HG02884 (cell line): ENCODE data around the gene NPM3.
"Not testable (repeated sequence)": the region's sequence is repeated elsewhere in the genome, so short reads cannot be mapped to it uniquely, and the experiment has no call there.

ENCODE experiments used
- ATAC-seq: cut with Tn5 transposase; IDR thresholded peaks from one replicate; pipeline ENCODE4 v1.9.1; 2021; ENCODE audit warnings: mild to moderate bottlenecking, moderate library complexity; ENCODE audit not compliant: unreplicated experiment

NPM3 gene

DNA sequence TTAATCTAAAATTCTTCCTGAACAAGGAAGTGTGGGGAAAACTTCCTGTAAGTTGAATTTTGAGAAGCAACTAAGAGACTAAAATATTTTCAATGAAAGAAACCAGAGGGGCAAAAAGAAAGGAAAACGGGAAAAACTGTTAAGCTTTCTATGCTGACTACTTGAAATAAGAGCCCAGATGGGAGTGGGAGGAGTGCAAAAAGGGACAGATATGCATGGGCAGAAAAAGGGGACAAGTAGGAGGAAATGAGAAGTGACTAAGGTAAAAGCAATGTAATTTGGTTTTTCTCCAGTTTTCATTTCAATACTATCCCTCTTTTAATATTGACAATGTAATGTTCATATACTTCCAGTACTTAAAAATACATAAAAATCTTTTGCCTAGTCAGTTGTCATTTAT is 23.9 kb upstream of the NPM3 start:
- ATAC-seq, result no peak

DNA sequence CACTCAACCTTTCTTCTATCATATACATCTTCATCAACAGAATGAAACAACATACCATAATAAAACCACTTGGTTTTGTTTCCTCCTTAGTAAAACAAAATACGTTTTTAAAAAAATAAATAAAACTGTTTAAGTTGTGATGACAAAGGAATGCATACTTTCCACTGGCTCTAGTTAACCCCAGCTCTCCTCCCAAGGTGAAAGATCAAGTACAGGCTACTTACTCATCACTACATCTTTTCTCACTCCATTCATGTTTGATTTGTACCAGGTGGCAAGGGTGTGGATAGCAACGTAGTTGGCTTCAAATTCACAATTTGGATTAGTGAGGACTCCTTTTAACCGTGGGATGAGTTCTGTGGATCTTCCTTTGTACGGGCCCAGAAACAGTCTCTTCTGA is 20.3 kb upstream of the NPM3 start:
- no peak for ATAC-seq

DNA sequence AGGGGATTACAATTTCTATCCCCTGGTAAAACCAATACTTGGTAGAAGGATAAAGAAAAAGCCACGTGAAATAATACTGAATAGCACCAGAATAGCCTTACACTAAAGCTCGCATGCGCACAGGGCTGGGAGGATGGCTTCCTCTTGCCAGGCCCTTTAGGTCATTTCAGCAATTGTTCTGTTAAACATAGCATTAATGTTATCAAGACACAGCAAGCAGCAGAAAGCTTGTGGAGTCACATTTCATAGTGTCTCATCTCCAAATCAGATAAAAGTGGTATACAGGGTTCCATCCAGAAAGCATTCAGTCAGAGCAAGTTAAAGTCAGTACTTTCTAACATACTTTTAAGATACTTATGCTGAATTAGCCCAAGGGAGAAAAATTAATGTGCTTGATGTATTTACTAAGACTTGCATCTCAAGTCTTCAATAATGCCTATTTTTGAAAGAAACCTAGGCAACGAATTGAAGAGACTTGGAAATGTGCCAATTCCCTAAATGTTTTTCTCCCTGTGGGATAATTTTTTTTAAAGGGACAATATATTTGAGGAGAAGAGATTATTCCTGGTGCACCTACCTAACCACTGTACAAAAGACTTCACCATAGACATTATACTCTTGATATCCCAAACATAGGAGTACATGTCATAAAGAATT is 14.3 kb upstream of the NPM3 start:
- ATAC-seq, result no peak

DNA sequence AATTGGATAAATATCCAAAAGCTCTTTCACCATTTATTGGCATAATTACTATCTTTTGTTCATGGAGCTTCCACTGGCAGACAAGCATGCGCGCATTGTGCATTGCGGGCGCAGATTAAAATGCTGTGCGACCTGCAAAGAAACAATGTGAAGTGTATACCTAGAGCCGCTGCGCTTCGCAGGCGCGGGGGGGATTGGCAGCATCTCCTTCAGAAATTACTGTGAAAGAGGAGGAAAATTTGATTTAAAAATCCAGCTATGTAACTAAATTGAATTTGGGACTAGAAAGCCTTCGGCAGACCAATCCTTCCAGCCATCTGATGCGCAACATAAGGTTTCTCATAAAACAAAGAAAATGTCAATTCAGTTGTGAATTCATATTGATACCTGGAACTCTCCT is 10.3 kb upstream of the NPM3 start:
- ATAC-seq, result no peak

DNA sequence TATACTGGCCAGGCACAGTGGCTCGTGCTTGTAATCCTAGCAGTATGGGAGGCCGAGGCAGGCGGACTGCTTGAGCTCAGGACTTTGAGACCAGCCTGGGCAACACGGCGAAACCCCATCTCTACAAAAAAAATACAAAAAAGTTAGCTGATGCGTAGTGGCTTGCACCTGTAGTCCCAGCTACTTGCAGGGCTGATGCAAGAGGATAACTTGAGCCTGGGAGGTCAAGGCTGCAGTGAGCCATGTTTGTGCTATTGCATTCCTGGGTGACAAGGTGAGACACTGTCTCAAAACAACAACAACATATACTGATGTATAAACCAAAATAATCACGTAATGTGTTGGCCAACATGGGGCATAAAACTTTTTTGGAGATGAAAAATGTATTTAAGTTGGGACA is 6.4 kb upstream of the NPM3 start:
- ATAC-seq, result no peak

DNA sequence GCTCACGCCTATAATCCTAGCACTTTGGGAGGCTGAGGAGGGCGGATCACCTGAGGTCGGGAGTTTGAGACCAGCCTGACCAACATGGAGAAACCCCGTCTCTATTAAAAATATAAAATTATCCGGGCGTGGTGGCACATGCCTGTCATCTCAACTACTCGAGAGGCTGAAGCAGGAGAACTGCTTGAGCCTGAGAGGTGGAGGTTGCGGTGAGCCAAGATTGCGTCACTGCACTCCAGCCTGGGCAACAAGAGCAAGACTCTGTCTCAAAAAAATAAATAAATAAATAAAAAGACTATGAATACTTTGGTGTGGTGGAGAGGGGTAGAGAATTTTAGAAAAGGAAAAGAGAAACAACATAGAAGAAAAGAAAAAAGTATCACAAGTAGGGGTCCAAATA is 6.0 kb upstream of the NPM3 start:
- not testable (repeated sequence) for ATAC-seq

DNA sequence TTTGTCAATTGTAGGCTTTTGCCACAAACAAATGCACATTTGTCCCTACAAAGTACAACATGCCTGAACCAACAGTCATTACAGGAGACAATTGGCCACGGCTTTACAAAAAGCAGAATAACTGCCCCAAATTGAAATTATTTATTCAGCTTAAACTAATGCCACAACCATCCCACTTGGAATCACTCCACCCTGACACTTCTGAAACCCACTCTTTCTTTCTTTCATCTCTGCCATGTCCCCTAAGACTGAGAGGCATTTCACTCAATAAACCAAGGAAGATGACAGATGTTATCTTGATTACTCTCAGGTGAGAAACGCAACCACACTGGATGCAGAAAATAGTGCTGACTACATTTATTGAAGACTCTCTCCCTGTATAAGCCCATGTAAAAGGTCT is 2.6 kb upstream of the NPM3 start:
- no peak for ATAC-seq

DNA sequence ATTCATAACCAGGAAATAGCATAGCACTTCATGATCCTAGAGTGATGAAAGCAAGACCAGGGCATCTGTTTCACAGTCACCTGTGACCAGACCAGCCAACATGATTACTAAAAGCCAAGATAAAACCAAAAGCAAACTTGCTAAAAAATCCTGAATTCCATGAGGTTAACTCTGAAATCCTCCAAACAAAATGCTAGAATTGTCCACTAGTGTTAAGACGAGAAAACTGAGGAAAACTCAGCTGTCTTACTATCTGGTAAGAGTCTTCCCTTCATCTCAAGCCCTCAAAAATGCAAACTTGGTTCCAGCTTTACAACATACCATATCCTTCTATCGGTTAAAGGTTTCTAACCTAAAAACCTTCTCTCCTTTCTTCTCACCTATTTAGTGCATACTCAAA is 1.3 kb upstream of the NPM3 start:
- no peak for ATAC-seq

DNA sequence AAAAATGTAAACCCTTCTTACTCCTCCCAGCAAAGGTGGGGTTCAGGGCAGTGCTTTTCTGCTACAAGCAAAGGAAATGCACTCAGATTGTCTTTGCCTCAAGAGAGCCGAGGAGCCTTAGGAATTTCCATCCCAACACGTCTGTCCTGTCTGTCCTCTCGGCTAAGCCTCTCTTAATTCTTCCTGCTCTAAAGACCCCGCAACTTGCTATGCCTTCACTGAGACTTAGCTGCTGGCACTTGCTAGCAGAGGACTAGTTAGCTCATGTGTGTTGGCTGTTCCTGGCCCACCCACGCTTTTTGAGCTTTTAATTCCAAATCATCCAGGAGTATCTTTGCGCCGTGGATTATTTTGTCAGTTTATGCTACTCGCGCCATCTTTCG is 481 bp upstream of the NPM3 start:
- no peak for ATAC-seq

DNA sequence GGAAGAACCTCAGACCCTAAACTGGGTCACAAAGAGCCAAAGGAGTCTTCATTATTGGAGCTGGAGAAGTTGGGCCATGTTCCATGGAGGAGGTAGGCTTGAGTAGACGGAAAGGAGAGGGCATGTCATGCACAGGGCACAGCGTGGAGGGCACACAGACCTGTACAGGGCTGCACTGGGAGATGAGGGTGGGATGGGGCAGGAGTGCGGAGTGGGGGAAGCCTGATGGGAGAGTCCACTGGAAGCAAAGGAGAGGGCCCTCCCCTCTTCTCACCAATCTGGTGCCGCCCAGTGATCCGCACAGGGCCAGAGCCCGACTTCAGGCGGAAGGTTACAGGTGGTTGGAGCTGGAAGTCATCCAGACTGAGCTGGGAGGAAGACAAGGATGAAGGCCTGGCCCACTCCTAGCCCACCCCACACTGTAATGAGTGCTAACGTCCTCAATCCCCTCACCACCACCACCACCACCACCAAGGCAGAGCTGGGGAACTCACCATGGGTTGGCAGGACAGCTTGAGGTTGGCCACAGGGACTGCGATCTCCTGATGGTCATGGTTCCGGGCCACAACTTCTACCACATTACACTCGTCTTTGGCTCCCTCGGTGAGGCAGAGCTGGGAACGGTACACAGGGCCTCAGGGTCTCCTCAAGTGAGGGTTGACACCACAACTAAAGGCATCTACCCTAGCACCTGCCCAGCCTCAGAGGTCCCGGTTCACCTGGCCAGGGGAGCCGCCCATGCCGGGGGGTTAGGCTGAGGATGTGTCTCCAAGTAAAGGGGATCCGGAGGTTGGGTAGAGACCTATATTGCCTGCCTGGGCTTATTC is 1.0 kb downstream of the NPM3 start:
- no peak for ATAC-seq

DNA sequence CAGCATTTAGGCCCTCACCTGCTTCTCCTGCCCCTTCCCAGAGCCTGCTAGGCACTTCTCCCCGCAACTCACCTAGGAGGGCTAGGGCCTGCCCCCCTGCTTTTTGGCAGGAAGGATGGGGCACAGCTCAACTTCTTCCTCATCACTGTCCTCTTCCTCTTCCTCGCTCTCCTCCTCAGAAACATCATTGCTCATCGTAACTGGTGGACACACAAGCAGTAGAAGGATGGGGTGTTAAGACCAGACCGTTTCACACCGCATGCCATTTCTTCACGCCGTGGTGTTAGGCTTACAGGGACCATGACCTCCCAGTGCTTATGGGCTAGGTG is 1.6 kb downstream of the NPM3 start:
- ATAC-seq, result no peak

DNA sequence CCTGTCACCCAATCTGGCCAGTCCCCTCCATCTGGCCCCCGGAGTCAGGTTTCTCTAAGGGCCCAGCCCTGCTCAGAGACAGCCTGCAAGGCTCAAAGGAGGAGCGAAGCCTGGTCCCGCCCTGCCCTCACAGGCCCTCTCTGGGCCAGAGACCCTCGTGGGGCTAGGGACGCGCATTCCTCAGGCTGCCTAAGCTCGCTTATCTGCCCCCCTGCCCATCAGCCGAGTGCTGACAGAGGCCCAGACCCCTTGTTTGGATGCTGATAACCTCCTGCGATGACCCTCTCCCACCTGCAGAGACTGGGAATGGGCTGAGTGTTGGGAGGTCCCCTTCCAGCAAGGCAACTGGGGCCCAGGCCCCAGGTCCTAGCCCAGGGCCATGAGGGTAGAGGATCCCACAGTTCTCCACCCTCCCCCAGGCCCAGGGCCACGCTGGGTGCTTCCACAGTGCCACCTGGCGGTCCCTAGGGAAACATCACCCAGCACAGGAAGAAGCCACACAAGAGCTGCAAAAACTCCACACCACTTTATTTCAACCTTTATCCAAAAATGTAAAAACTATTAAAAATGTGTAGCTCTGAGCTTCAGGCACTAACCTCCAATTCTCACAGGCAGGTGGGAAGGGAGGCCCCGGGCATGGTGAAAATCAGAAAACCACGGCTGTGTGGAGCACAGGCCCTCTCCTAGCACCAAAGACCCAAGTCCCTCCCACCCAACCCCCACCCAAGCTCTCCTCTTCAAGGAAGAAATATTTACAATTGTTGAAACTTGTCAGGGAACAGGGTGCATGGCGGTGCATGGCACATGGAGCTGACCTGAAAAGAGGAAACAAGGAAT is 2.2 kb downstream of the NPM3 start:
- ATAC-seq, result no peak

DNA sequence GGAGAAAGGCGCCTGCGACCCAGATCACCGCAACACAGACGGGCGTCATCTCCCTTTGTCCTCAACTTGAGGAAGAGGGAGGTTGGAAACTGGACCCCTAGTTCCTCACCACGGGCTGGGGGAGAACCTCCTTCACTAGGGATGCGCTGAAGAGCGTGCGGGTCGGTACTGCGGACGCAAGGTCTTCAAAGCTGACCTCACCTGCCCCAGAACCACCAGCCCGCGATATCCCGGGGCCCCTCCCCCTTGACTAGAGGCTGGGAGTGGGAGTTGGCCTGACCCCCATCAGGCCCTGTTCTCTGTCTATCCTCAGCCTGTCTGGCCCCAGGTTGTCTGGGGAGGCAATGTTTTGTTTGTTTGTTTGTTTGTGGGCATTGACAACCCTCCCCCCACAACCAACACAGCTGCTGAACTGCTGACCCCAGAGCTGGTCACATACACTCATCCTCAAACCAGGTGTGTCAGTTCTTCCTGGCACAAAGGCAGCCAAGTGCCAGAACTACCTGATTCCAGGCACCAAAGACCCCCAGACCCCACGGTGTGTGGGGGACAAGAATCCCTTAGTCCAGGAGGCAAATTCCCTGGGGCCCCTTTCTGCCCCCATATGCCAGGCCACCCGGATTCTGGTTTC is 2.9 kb downstream of the NPM3 start:
- no peak for ATAC-seq

DNA sequence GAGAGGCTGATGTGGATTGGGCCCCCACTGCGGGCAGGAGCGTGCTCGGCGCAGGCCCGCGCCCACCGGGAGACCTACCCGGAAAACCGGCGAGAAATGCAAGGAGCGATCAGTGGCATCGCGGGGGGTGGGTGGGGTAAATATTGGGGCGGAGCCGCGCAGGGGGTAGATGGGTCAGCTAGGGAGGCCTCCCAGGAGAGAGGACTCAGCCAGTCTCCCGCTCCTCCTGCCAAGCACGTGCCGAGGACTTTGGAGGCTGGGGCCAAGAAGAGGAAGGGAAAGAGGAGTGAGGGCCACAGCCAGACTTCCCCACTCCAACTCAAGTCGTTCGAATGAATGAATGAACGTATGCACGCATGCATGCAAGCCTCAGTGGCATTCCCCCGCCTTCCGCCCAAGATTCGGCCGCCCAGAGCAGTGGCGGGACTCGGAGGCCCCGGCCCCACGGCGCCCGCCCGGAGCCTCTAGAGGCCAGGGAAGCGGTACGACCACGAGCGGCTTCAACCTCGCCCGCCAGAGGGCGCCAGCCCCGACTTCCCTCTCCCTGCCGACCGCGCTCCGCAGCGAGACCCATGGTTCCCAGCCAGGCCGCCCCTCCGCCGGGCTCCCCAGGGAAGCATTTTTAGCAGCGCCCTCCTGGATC is 3.6 kb downstream of the NPM3 start:
- ATAC-seq, result no peak

DNA sequence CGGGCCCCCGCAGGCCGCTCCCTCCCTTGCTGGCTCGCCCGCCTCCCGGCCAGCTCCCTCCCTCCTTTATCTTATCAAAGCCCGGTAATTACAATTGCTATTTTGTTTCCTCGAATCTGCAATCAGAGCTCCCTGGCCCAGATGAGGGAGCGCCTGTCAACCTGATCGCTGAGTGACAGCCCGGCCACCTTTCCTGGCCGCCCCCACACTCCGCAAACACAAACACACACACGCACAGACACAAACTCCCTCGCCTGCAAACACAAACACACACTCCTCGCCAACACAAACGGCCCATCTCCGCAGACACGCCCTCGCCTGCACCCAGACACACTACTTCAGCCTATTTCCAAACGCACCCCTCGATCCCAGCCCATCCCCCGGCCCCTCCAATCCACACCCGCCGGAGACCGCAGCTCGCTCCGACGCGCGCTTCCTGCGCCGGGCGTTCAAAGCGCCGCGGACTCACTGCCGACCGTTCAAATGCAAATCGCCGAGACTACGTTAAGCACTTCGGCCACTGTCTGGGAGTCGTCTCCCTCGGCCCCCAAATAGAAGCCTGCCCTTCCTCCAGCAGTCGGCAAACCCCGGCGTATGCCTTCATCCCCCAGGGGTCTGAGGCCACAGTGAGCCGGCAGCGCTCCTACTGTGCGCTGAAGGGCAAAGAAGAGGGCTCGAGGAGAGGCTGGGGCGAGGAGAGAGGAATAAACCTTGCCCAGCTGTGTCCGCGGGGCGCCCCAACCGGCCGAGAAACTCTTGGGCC is 4.3 kb downstream of the NPM3 start:
- ATAC-seq, result no peak

DNA sequence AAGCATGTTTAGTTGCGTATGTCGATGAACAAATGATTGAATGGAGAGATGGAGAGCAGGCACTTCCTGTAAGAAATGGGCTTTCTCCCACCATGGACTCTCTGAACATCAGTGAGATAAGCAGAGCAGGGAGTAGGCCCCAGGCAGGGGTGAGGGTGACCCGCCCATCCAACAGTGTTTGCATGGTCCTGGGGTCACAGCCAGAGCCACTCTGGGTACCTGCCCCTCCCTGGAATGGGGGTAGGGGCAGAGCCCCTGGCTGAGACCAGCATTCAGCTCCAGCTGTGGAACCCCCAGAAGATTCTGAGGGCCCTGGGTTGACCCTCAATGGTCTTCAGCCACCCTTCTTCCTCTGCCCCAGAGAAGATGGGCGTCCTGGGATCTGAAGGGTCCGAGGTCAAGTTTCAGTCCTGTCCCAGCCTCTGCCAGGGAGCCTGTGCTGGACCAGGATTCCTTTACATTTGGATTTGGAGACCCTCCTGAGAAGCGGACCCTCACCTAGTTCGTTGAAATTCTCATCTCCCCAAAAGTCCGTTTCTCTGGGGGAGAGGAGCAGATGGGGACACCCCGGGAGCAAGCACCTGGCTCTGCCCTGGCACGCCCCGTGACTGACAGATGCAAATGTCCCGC is 5.0 kb downstream of the NPM3 start:
- no peak for ATAC-seq

DNA sequence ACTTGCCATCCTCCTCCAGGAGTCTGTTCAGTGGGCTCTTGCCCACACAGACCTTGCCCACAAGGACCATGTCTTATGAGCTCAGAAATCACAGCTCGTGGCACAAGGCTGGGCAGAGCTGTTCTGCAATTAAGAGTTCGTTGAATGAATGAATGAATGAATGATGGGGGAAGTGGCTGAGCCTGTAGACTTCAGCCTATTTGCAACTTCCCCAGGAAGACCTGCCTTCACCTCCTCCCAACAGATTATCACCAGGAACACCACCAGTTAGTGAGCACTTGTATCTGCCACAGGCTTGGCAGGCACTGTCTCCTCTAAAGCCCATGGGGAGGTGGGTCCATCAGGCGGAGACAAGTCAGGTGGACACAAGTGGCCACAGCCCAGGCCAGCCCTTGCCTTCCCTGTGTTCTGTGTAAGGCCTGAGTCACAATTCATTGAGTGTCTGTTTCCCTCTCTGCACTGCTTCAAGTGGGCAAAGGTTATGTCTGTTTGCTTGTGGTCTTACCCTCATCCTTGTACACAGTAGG is 5.6 kb downstream of the NPM3 start:
- no peak for ATAC-seq

DNA sequence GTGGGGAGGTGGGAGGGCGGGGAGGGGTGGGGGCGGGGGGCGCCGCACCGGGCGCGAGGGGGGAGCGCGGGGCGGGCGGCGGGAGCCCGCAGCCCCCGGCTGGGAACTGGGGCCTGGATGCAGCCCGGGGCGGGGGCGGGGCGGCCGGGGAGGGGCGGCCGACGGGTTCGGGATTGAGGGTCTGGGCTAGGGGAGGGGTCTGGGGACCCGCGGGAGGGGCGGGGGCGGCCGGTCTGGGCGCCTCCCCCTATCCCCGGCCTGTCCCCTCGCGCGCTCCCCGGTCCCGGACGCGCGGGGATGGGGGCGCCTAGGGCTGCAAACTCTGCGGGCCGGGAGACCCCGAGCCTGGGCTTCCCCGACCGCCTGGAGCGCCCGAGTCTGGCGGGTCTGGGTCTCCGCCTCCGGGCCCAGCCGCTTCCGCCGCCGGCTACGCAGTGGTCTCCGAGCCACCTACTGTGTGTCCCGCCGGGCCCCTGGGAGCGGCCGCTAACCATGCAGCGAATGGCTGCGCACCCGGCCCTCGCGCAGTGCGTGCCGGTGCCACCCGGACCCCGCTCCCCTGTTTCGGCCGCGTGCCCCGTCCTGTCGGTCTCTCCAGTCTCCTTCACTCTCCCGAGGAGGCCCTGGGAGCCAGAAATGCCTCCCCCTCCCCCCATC is 7.0 kb downstream of the NPM3 start:
- no peak for ATAC-seq
